ENCODE results near the gene PPDPF.

PPDPF gene

DNA sequence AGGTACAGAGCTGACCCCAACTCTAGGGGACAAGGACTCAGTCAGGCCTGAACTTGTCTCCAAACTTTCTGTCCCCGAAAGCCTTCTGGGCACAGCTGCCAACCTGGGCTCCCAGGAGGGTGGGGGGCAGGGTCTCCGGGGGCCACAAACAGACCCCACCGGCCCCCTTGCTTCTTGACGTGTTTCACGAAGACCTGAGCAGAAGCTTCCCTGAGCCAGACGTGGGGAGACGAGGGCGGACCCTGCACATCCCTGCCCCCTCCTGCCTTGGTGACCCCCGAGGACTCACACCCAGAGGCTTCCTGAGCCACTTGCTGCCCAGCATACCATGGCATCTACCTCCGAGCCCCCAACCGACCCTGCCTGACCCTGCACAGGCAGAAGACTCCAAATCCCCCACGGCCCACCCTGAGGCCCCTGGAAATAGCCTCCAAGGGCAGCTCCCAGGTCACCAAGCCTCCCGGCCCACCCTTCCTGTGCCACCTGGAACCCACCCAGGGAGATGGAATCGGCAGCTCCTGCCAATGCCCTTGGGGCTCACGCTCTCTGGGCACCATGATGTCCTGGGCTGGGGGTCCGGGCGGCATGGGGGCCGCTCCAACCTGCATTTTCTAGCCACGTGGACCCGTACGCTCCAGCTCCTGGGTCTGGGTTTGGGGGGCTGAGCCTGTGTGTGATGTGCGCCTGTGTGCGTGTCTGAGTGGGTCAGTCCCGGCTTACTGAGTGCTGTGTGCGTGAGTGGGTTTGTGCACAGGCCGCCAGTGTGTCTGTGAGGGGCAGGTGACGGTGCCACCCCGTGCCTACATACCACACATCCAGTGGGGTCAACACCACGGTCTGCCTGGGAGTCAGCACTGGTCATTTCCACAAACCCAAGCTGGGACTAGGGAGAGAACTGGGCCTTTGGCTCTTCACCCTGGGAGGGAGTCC lies 19.1 kb downstream of the PPDPF start:
- Histone ChIP-seq H3K27me3 (replicated peaks) (no peaks in the 10 kb centered on the region), H3K4me3 (ENCODE audit: low read depth, low read length) (no peak overlapping the region), H3K36me3 (replicated peaks) (no peaks in the 10 kb centered on the region), H3K27ac (no peak overlapping the region)
- in situ Hi-C loops (cut with HindIII; ENCODE audit: low pct_ligation_motif_present, low sequenced_read_pairs): no loop called here
- no peak for DNase-seq
- TF ChIP-seq, protein P1, sequence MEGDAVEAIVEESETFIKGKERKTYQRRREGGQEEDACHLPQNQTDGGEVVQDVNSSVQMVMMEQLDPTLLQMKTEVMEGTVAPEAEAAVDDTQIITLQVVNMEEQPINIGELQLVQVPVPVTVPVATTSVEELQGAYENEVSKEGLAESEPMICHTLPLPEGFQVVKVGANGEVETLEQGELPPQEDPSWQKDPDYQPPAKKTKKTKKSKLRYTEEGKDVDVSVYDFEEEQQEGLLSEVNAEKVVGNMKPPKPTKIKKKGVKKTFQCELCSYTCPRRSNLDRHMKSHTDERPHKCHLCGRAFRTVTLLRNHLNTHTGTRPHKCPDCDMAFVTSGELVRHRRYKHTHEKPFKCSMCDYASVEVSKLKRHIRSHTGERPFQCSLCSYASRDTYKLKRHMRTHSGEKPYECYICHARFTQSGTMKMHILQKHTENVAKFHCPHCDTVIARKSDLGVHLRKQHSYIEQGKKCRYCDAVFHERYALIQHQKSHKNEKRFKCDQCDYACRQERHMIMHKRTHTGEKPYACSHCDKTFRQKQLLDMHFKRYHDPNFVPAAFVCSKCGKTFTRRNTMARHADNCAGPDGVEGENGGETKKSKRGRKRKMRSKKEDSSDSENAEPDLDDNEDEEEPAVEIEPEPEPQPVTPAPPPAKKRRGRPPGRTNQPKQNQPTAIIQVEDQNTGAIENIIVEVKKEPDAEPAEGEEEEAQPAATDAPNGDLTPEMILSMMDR (IDR thresholded peaks at IDR 0.05; ENCODE audit: low read depth, low read length, missing control alignments): no peak

GRCh38 chr20:63540417-63541186 lies 20.0 kb downstream of the PPDPF start:
- in situ Hi-C loops (cut with HindIII; ENCODE audit: low pct_ligation_motif_present, low sequenced_read_pairs): no loop called here
- no peak for DNase-seq
- Histone ChIP-seq H3K27me3 (replicated peaks) (no peaks in the 10 kb centered on the region), H3K36me3 (replicated peaks) (no peaks in the 10 kb centered on the region), H3K27ac (no peak overlapping the region), H3K4me3 (ENCODE audit: low read depth, low read length) (no peak overlapping the region)
- TF ChIP-seq, protein P1 (IDR thresholded peaks at IDR 0.05; ENCODE audit: low read depth, low read length, missing control alignments): no peak

DNA sequence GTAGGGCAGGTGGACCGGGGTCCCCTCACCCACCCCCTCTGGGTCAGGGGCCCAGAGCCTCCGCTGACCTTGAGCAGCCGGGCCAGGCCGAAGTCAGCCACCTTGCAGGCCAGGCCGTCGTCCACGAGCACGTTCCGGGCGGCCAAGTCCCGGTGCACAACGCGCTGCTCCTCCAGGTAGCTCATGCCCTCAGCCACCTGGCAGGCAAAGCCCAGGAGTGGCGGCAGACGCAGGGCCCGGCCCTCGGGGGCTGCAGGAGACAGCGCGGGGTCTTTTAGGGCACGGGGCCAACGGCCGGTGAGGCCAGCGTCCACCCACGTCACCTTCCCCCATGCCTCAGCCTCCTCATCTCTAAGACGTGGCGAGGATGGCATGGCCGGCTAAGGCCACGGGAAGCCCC lies 20.8 kb downstream of the PPDPF start:
- DNase-seq: no peak
- H3K27ac ChIP-seq: no peak overlapping the region
- TF ChIP-seq, protein P1 (IDR thresholded peaks at IDR 0.05; ENCODE audit: low read depth, low read length, missing control alignments): no peak
- H3K4me3 ChIP-seq (ENCODE audit: low read depth, low read length): no peak overlapping the region
- H3K27me3 ChIP-seq (replicated peaks): no peaks in the 10 kb centered on the region
- in situ Hi-C loops (cut with HindIII; ENCODE audit: low pct_ligation_motif_present, low sequenced_read_pairs): no loop called here
- H3K36me3 ChIP-seq (replicated peaks): no peaks in the 10 kb centered on the region

GRCh38 chr20:63542031-63542559 lies 21.5 kb downstream of the PPDPF start:
- no peaks in the 10 kb centered on the region for H3K36me3 ChIP-seq (replicated peaks)
- no peak overlapping the region for H3K27ac ChIP-seq
- DNase-seq: no peak
- TF ChIP-seq, protein P1 (IDR thresholded peaks at IDR 0.05; ENCODE audit: low read depth, low read length, missing control alignments): no peak
- in situ Hi-C loops (cut with HindIII; ENCODE audit: low pct_ligation_motif_present, low sequenced_read_pairs): no loop called here
- H3K4me3 ChIP-seq (ENCODE audit: low read depth, low read length): no peak overlapping the region
- H3K27me3 ChIP-seq (replicated peaks): peaks cover 3% of the 10 kb centered on the region

- DNase-seq: no peak
- H3K27me3 ChIP-seq (replicated peaks): peaks cover 7% of the 10 kb centered on the region
- H3K36me3 ChIP-seq (replicated peaks): no peaks in the 10 kb centered on the region
- H3K27ac ChIP-seq: no peak overlapping the region
- no peak overlapping the region for H3K4me3 ChIP-seq (ENCODE audit: low read depth, low read length)
- TF ChIP-seq, protein P1 (IDR thresholded peaks at IDR 0.05; ENCODE audit: low read depth, low read length, missing control alignments): no peak
- in situ Hi-C loops (cut with HindIII; ENCODE audit: low pct_ligation_motif_present, low sequenced_read_pairs): no loop called here
These were observed 22.1 kb downstream of the PPDPF start for GRCh38 chr20:63542696-63543095.

All from brain microvascular endothelial cell (primary cell).